Ovary (tissue), 3 donors: ENCODE results near the gene DPPA4.

Source experiments
- EP300 ChIP-seq: sonication (generic); formaldehyde crosslinking; IDR thresholded peaks from one replicate; pipeline ENCODE4 v1.6.1; 2017; ENCODE audit warnings: antibody characterized with exemption
- POLR2A ChIP-seq: fragments of 450-650 bp; IDR thresholded peaks from one replicate; pipeline ENCODE4 v1.6.1; 2017; ENCODE audit warnings: antibody characterized with exemption, mild to moderate bottlenecking, moderate library complexity
- TF ChIP-seq, protein P1 (sequence below), 3 donors: fragments of 450-650 bp in 2 of 3; fragments of 200-600 bp in 1 of 3; IDR thresholded peaks; one replicate each; pipeline versions ENCODE4 v1.5.1 to v1.8.0; 2016 to 2022; ENCODE audit warnings: antibody characterized with exemption in 3 of 3, mild to moderate bottlenecking in 1 of 3
- donor health status: DM: no; HTN: no; CAD: no.

DNA sequence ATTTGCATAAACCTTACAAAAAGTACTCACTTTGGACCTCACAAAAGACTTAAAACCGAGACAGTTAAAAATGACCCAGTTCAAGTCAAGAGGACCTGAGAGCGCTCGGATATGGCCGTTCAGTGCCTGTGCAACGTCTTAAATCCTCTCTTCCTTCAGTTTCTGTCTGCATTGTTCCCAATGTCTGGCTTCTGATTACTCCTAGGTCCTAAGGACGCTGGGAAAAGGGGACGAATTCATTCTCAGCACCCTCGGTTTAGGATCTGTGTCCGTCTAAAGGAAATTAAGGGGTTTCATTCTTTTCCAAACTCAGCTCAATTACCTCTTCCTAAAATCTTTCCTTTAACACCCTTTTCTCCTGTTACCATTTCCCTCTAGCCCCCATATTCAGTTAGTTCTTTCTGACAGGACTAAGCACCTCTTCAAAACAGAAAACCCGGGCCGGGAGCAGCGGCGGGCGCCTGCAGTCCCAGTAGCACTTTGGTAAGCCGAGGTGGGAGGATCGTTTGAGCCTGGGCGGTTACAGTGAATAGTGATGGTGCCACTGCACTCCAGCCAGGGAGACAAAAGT is 970 bp downstream of the DPPA4 start:
- TF ChIP-seq, protein P1, sequence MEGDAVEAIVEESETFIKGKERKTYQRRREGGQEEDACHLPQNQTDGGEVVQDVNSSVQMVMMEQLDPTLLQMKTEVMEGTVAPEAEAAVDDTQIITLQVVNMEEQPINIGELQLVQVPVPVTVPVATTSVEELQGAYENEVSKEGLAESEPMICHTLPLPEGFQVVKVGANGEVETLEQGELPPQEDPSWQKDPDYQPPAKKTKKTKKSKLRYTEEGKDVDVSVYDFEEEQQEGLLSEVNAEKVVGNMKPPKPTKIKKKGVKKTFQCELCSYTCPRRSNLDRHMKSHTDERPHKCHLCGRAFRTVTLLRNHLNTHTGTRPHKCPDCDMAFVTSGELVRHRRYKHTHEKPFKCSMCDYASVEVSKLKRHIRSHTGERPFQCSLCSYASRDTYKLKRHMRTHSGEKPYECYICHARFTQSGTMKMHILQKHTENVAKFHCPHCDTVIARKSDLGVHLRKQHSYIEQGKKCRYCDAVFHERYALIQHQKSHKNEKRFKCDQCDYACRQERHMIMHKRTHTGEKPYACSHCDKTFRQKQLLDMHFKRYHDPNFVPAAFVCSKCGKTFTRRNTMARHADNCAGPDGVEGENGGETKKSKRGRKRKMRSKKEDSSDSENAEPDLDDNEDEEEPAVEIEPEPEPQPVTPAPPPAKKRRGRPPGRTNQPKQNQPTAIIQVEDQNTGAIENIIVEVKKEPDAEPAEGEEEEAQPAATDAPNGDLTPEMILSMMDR (IDR thresholded peaks at IDR 0.05) = no peak
- TF ChIP-seq POLR2A (no peak), EP300 (no peak)
